Measurements from ENCODE around the gene ZNF83. TPM values are rescaled to one million over a fixed set of nuclear protein-coding genes. Genes with fewer than 3 reads are reported as not detected.

ZNF83 gene
- total RNA-seq, 1 experiment from 2014 or later: 31.6 TPM

DNA sequence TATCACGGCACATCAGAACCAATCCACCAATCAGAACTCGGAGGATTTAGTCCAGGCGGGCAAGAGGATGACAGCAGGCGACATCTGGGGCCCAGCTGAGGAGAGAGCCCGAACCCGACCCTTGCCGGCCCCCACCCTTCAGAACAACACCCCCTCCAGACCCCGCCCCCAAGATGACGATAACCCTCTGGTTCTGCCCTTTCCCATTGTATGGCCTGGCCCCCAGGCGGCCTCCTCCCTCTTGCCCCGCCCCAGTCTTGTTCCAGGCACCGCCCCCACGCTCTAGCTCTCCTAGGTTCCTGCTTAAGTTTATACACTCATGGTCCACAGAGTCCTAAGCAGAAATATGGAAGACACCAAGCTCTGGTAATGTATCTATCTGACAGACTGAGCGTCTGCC is 2.8 kb upstream of the ZNF83 start:
- Histone ChIP-seq H2AFZ (ENCODE audit: low read length) (no peak overlapping the region), H2BK12ac (ENCODE audit: insufficient read length, low read depth, low read length) (no peak overlapping the region), H2BK15ac (ENCODE audit: low read depth, low read length) (no peak overlapping the region), H2BK120ac (ENCODE audit: low read depth, low read length, poor library complexity, severe bottlenecking) (no peak overlapping the region), H3K18ac (ENCODE audit: insufficient read length, low read depth, low read length) (no peak overlapping the region), H3K79me2 (ENCODE audit: insufficient read depth, low read length) (no peaks in the 10 kb centered on the region), H2BK20ac (ENCODE audit: low read depth, low read length, poor library complexity, severe bottlenecking) (no peak overlapping the region), H3K23ac (ENCODE audit: insufficient read length, low read depth, low read length) (no peak overlapping the region), H3K14ac (ENCODE audit: insufficient read depth, low read length) (no peak overlapping the region), H3K23me2 (ENCODE audit: insufficient read length, low read depth, low read length, poor library complexity, severe bottlenecking) (peaks cover 11% of the 10 kb centered on the region), H4K8ac (replicated peaks; ENCODE audit: insufficient read length, low read depth, low read length) (no peak overlapping the region), H3T11ph (ENCODE audit: low read length) (no peak overlapping the region), H3K4ac (ENCODE audit: low read depth, low read length) (no peak overlapping the region), H3K4me1 (ENCODE audit: insufficient read depth, low read length) (no peaks in the 10 kb centered on the region), H3K27ac (ENCODE audit: insufficient read length, low read depth, low read length) (no peak overlapping the region), H3K4me2 (ENCODE audit: insufficient read depth, insufficient read length, low read length) (no peak overlapping the region), H3K56ac (ENCODE audit: insufficient read length, low read depth, low read length) (no peak overlapping the region), H2BK5ac (ENCODE audit: insufficient read length, low read length) (no peak overlapping the region), H4K91ac (ENCODE audit: insufficient read length, low read depth, low read length) (no peak overlapping the region), H2AK5ac (ENCODE audit: insufficient read length, low read length) (no peak overlapping the region), H3K27me3 (ENCODE audit: insufficient read depth, low read length) (no peaks in the 10 kb centered on the region), H3K9ac (ENCODE audit: extremely low read depth, insufficient read length, low read length) (no peak overlapping the region), H3K9me3 (ENCODE audit: control insufficient read depth, low read depth, low read length) (no peaks in the 10 kb centered on the region), H3K79me1 (ENCODE audit: insufficient read depth, low read depth, low read length, poor library complexity, severe bottlenecking) (no peaks in the 10 kb centered on the region), H4K5ac (ENCODE audit: insufficient read length, low read depth, low read length) (no peak overlapping the region), H4K20me1 (ENCODE audit: control insufficient read depth, insufficient read depth, insufficient read length) (no peaks in the 10 kb centered on the region)
- WGBS (ENCODE audit: extremely low coverage, insufficient read length, low lambda C conversion rate): no CpG with 5 or more reads among the region's 14 CpGs
- peak; percentile 82 for DNase-seq
- TF ChIP-seq, protein P1, sequence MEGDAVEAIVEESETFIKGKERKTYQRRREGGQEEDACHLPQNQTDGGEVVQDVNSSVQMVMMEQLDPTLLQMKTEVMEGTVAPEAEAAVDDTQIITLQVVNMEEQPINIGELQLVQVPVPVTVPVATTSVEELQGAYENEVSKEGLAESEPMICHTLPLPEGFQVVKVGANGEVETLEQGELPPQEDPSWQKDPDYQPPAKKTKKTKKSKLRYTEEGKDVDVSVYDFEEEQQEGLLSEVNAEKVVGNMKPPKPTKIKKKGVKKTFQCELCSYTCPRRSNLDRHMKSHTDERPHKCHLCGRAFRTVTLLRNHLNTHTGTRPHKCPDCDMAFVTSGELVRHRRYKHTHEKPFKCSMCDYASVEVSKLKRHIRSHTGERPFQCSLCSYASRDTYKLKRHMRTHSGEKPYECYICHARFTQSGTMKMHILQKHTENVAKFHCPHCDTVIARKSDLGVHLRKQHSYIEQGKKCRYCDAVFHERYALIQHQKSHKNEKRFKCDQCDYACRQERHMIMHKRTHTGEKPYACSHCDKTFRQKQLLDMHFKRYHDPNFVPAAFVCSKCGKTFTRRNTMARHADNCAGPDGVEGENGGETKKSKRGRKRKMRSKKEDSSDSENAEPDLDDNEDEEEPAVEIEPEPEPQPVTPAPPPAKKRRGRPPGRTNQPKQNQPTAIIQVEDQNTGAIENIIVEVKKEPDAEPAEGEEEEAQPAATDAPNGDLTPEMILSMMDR (conservative IDR thresholded peaks at IDR 0.05): no peak
- peaks cover 15% of the 10 kb centered on the region in 2 experiments for H3K4me1 Mint-ChIP-seq
- no peak overlapping the region for H3K4me3 Mint-ChIP-seq
- peaks cover 0 to 2% of the 10 kb centered on the region in 2 experiments; a peak in 2 of 5 replicates for H3K9me3 Mint-ChIP-seq
- H3K27me3 Mint-ChIP-seq (ENCODE audit: low read depth): peaks cover 21% of the 10 kb centered on the region
- H3K36me3 Mint-ChIP-seq (ENCODE audit: insufficient read depth in 1 of 3, low read depth in 3 of 3): no peaks in the 10 kb centered on the region; a peak in 1 of 7 replicates
- no peak overlapping the region for H3K27ac Mint-ChIP-seq
